Measurements from ENCODE around the gene SIL1. TPM values are rescaled to one million over a fixed set of nuclear protein-coding genes. Genes with fewer than 3 reads are reported as not detected.
"Not testable (repeated sequence)": the region's sequence is repeated elsewhere in the genome, so short reads cannot be mapped to it uniquely, and the experiment has no call there.

The SIL1 gene
- total RNA-seq, 2 donors from 2014 or later = 31.6 to 64.4 TPM

- no peak for TF ChIP-seq CTCF (IDR thresholded peaks at IDR 0.05)
- intact Hi-C loops (cut with DNase I) = no loop called here
- no peak for DNase-seq
- no peak overlapping the region for H3K4me3 ChIP-seq
- no peak overlapping the region for H3K27ac ChIP-seq
- no peaks in the 10 kb centered on the region for H3K27me3 ChIP-seq
- no peaks in the 10 kb centered on the region for H3K4me1 ChIP-seq
- H3K9me3 ChIP-seq = no peaks in the 10 kb centered on the region
- peaks cover 8% of the 10 kb centered on the region for H3K36me3 ChIP-seq
- no peak overlapping the region for H3K9ac ChIP-seq (ENCODE audit: low read depth in 2 of 2, low read length in 2 of 2)
These were observed 271.3 kb downstream of the SIL1 start for GRCh38 chr5:138926688-138927448.

- Histone ChIP-seq H3K36me3 (peaks cover 8% of the 10 kb centered on the region), H3K27me3 (no peaks in the 10 kb centered on the region), H3K9ac (ENCODE audit: low read depth in 2 of 2, low read length in 2 of 2) (no peak overlapping the region), H3K9me3 (no peaks in the 10 kb centered on the region), H3K4me1 (no peaks in the 10 kb centered on the region), H3K27ac (no peak overlapping the region), H3K4me3 (no peak overlapping the region)
- no peak for TF ChIP-seq CTCF (IDR thresholded peaks at IDR 0.05)
- DNase-seq = no peak
- intact Hi-C loops (cut with DNase I) = no loop called here
These were observed 271.9 kb downstream of the SIL1 start for GRCh38 chr5:138926257-138926656.

- no peak for TF ChIP-seq CTCF (IDR thresholded peaks at IDR 0.05)
- no peak overlapping the region for H3K9ac ChIP-seq (ENCODE audit: low read depth in 2 of 2, low read length in 2 of 2)
- H3K27me3 ChIP-seq = no peaks in the 10 kb centered on the region
- DNase-seq = no peak
- H3K4me3 ChIP-seq = no peak overlapping the region
- H3K9me3 ChIP-seq = no peaks in the 10 kb centered on the region
- H3K27ac ChIP-seq = no peak overlapping the region
- H3K36me3 ChIP-seq = peaks cover 8% of the 10 kb centered on the region
- H3K4me1 ChIP-seq = no peaks in the 10 kb centered on the region
- intact Hi-C loops (cut with DNase I) = no loop called here
These were observed 273.0 kb downstream of the SIL1 start for GRCh38 chr5:138925090-138925635.

GRCh38 chr5:138922494-138922893 lies 275.7 kb downstream of the SIL1 start:
- intact Hi-C loops (cut with DNase I) = no loop called here
- Histone ChIP-seq H3K9ac (ENCODE audit: low read depth in 2 of 2, low read length in 2 of 2) (no peak overlapping the region), H3K4me1 (no peaks in the 10 kb centered on the region), H3K36me3 (peaks cover 8% of the 10 kb centered on the region), H3K27ac (no peak overlapping the region), H3K4me3 (no peak overlapping the region), H3K9me3 (no peaks in the 10 kb centered on the region), H3K27me3 (no peaks in the 10 kb centered on the region)
- no peak for TF ChIP-seq CTCF (IDR thresholded peaks at IDR 0.05)
- no peak for DNase-seq

- H3K27me3 ChIP-seq; H3K9me3 ChIP-seq; H3K4me1 ChIP-seq; DNase-seq; H3K9ac ChIP-seq (ENCODE audit: low read depth in 2 of 2, low read length in 2 of 2); intact Hi-C loops (cut with DNase I); H3K4me3 ChIP-seq; H3K27ac ChIP-seq; H3K36me3 ChIP-seq: not testable (repeated sequence)
These were observed 276.8 kb downstream of the SIL1 start for GRCh38 chr5:138921362-138921761.

- TF ChIP-seq CTCF (IDR thresholded peaks at IDR 0.05) = no peak
- peaks cover 8% of the 10 kb centered on the region for H3K36me3 ChIP-seq
- intact Hi-C loops (cut with DNase I) = no loop called here
These were observed 278.0 kb downstream of the SIL1 start for GRCh38 chr5:138920181-138920580.

More at GRCh38 chr5:138920181-138920580, 278.0 kb downstream of the SIL1 start:
- Histone ChIP-seq H3K4me3 (no peak overlapping the region), H3K4me1 (no peaks in the 10 kb centered on the region), H3K27ac (no peak overlapping the region), H3K9ac (ENCODE audit: low read depth in 2 of 2, low read length in 2 of 2) (no peak overlapping the region), H3K27me3 (no peaks in the 10 kb centered on the region), H3K9me3 (no peaks in the 10 kb centered on the region)
- no peak for DNase-seq

Measured in colonic mucosa (tissue), 4 donors.